HG03439 (cell line): Measurements from ENCODE around the gene MCIDAS.

Source experiments
- ATAC-seq: cut with Tn5 transposase; IDR thresholded peaks from one replicate; pipeline ENCODE4 v1.9.1; 2021; ENCODE audit warnings: mild to moderate bottlenecking, moderate library complexity; ENCODE audit not compliant: unreplicated experiment

MCIDAS gene

DNA sequence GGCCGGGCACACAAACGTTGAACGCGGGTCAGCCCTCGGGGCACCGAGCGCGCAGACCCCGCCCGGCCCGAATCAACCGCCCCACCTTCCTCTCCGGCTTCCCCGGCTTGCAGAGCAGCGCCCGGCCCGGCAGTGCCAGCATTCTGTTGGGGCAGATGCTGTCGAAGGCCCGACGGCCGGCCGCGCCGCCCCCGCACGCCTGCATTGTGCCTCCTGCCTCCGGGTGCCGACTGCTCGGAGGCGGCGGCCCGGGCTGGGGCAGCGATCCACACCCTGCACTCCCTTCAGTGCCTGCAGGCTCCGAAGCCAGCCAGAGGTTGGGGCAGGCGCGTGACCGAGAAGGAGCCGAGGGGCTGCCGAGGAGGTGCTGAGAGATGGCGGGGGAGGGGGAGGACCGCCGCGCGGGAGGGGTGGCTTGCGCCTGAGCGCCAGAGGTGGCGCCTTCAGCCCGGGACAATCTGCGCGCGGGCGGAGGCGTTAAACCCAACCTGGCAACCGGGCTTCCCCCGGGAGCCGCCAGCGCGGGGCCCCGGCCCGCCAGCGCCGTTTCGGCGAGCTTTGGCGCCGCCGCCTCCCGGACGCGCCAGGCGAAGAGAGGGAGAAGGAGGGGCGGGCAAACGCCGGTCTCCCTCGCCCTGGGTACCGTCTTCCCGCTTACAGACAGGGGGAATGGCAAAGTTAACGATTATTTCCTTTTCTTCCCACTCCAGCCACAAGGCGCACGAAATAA is at the start of gene MCIDAS:
TSS of gene MCIDAS (minus strand) at position 382 of the 730 bp plus-strand sequence. CDS start at position 205, 177 bp downstream.
- ATAC-seq: peak; percentile 56

DNA sequence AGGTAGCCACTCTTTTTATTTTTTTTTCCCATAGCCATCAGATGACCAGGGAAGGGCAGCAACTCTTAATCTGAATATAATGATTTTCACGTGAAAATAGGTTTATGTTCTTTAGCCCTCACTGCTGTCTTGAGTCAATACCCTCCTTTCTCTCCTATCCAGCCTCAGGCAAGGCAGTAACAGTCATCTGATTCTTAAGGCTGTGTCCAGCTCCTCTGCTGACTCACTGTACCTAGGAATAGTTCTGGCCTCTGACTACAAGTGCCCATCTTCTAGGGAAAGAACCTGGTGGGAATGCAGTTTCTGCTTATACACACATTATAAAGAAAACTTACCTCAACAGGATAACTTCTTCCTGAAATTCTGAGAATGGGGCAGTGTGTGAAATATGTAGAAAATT is 49.7 kb upstream of the MCIDAS start:
- no peak for ATAC-seq

GRCh38 chr5:55258339-55258738 is 31.2 kb upstream of the MCIDAS start:
- ATAC-seq: no peak

DNA sequence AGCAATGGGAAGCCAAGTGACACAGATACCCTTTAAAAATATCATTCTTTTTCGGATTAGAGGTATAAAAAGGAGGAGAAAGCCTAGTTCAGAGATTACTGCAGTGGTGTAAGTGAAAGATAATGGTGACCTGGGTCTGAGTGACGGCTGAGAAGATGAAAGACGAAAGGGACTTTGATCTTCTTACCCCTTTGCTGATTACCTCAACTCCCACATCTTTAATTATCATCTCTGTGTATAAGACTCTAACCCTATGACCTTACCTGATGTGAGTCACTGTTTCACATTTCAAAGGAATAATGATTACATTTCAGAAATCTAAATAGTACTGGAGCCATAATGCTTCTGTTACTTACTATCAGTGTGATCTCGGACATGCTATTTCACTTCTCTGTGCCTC is 27.7 kb upstream of the MCIDAS start:
- no peak for ATAC-seq

DNA sequence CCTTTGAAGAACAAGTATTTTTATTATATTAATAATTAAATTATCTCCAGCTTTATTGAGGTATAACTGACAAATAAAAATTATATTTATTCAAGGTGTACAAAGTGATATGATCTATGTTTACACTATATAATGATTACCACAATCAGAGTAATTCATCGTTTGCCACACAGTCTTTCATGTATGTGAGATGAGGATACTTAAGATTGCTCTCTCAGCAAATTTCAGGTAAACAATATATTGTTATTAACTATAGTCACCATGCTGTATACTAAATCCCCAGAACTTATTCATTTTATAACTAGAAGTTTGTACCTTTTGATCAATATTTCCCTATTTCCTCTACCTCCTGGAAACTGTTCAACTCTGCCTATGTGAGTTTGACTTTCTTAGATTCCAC is 22.9 kb upstream of the MCIDAS start:
- no peak for ATAC-seq

- ATAC-seq: no peak
These were observed 14.6 kb upstream of the MCIDAS start for GRCh38 chr5:55241746-55242145.

GRCh38 chr5:55236800-55237199 is 9.7 kb upstream of the MCIDAS start:
- ATAC-seq: no peak

DNA sequence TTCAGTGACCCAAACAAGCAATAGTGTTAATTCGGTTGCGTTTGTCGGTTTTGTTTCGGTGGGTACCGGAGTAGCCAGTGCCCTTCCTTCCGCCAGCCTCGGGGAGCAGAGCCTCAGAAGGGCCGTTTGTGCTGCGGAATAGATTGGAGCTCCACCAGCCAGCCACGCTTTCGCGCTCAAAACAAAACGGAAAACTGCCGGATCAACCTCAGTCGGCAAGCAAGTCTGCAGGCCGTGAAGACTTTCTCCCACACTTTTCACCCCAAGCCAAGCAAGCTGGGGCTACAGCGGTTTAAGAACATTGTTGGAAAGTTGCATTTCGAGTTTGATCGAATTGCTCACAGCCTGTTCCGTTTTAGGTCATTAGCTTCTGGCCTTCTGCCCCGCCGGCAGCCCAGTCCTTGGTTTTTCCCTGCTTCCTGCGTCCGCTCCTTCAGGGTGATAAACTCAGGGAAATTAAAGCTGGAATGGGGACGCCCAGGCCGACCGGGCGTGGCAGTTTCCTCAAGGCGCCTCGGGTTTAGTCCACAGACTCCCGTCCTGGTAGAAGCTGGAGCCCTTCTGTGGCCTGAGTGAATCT is 7.1 kb upstream of the MCIDAS start:
- no peak for ATAC-seq

- ATAC-seq: peak; percentile 60
These were observed 6.1 kb upstream of the MCIDAS start, which contains the start of gene CCNO for GRCh38 chr5:55232985-55233928. Gene CCNO (minus strand): TSS chr5:55233608. CDS start chr5:55233523, 85 bp downstream.

GRCh38 chr5:55232271-55232984 is 5.3 kb upstream of the MCIDAS start:
- ATAC-seq: peak; percentile 8

DNA sequence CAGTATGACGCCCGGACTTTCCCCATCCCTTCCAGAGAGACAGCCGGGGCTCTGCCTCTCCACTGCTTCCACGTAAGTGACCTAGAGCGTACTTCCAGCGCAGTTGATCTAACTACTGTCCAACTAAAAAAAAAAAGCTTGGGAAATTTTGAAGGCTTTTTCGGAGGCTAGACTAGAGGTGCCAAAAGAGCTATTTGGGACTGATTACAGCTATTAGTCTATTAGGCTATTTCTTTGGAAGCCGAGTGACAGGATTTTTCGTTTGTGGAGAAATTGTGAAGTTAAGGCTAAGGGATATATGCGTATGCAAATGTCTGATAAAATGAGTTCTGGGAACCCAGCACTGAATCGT is 4.8 kb upstream of the MCIDAS start:
- no peak for ATAC-seq

DNA sequence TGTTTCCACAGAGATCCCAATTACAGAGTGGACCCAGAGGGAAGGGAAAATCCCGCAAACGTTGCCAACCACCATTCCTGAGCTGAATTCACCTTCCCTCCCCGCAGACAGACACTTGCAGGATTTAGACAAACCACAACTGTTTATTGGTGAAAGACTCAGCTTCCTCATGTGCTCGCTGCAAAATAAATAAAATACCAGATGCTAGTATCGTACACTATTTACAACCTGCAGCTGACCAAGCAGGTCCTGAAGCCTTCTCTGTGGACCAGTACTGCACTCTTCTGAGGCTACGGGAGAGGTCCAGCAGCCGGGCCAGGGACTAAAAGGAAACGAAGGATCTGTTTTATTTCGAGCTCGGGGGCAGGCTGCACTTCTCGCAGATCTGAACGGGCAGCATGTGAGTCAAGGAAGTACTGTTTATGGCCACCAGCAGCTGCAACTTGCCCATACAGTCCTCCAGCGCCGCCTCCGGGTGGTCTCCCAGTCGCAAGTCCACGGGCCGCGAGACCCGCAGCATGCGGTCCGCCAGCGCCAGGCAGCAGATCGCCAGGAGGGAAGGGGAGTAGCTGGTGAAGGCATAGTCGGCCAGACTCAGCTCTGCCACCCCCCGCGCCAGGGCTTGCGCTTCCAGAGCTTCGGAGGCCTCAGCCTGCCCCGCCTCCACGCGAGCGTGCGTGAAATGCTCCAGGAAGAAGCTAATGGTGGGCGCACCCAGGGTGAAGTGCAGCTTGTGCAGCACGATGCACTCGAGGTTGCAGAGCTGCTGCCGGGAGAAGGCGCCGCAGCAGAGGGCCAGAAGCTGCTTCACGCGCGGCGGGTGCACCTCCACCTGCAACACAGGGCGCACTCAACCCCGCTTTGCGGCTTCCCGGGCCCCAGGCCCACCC is 4.2 kb upstream of the MCIDAS start:
- ATAC-seq: no peak

GRCh38 chr5:55230086-55230629 is 3.0 kb upstream of the MCIDAS start:
- no peak for ATAC-seq

- no peak for ATAC-seq
These were observed 732 bp upstream of the MCIDAS start for GRCh38 chr5:55227664-55228430.

DNA sequence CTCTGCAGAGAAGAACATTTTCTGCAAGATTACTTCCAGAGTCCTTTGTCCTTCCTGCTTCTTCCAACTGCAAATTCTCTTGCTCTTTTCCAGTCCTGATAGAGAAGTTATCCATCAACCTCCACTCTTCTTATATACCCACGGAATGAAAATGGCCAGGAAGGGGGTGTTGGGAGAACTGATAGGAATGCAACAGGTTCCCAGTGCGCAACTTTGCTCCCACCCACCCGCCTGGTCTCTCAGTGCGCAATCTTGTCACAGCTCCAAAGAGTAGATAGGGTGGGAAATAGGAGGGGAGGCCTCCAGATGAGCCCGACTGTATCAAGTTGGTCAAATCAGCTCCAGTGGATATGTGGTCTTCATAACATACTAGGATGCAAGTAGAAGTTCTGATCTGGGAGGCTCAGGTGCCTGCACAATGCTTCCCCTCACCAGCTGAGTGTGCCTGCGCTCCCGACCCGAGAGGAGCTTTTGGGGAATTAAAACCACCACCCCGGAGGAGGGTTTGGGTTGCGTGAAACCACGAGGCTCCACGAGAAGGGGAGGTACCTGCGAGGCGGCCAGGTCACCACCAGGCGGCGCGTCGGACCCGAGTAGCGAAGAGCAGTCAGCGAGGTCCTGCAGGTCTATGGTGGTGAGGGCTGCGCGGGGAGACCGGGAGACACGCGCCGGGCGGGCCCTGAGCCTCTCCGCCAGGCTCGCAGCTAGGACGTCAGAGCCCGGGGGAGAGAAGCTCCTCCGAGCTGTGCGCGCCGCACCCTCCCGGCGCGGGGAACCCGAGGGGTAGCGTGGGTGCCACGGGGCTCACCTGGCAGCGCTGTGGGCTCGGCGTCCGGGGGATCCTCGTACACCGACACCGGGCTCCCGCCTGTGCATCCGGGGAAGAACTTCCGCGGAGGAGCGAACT is 835 bp downstream of the MCIDAS start:
- peak; percentile 54 for ATAC-seq

DNA sequence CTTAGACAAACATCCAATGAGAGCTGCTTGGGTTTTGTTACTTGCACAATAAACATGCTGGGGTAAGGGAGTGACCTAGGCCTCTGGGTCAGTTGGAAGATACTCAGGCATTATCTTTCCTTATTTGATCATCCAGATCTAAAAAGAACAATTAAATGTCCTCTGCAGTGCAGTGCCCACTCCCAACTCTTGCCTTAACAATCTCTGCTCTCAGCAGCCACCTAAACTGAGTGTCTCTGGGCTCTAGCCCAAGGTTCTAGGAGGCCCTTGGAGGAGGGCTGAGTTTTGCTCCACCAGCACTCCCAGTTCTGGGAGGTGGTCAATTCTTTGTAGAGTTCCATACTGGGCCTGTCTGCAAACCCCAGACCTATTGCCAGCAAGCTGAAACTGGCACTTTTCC is 1.8 kb downstream of the MCIDAS start:
- ATAC-seq: no peak

DNA sequence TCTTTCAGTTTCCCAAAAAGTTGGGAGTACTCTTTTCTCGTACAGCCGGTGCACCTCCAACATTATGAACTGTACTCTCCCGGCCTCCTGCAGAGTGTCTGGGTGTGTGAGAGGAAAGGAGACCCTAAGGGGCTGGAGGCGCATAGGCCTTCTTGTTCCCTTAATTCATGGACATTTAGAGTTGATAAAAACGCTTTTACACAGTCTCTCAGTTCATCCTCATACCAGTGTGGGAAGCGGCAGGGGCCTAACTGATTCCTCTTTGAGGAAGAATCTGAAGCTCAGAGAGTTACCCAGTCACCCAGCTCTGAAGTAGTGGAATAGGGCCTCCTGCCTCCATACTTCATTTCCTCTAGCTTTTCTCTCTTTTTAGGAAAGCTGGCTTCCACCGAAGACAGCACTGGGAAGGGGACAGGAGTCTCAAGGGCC is 3.3 kb downstream of the MCIDAS start:
- no peak for ATAC-seq
